GM12865 (cell line): ENCODE measurements around the gene SCNN1B.

Experiments used
- DNase-seq: peaks from one replicate; pipeline ENCODE4 v3.0.0; 2010; ENCODE audit warnings: low read depth
- H3K4me3 ChIP-seq: 2 replicates; pipeline ENCODE4 v1.5.1; 2011; ENCODE audit warnings: mild to moderate bottlenecking, low read depth, low read length, control low read depth
- CTCF ChIP-seq: IDR thresholded peaks from 2 replicates; pipeline ENCODE4 v1.5.1; 2011; ENCODE audit warnings: low read length, control low read depth, low read depth, inconsistent platforms; ENCODE audit not compliant: insufficient read depth; ENCODE audit errors: missing control alignments

SCNN1B gene

DNA sequence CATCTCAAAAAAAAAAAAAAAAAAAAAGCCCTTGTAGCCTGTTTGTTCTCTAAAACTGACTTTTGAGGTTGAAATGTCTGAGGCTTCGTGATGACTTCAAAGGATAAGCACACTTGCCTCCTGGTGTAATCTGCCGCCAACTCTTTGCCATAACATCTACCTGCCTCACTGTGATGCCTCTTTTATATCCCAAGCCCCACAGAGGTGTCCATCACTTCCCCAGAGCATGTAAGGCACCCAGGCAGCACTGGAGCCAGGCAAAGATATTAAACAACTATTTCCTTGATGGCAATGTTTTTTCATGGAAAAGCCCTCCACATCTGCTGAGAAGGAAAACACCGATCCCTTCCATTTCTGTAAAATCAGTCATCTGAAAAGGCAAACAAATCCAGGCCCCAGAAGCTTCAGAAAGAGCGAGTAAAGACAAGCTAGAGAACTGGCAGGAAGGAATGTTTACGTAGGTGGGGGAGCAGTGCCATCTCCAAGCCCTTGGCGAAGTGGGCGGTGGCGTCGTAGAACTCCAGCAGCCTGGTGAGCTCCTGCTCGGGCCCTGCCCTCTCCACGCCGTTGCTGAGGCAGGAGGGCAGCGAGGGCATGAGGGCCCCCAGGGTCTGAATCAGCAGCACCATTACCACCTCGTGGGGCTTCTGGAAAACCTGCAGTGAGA, 122.3 kb downstream of the SCNN1B start:
- no peak overlapping the region for H3K4me3 ChIP-seq
- TF ChIP-seq CTCF, result no peak
- DNase-seq, result no peak

GRCh38 chr16:23428351-23428750, 126.2 kb downstream of the SCNN1B start:
- no peak overlapping the region for H3K4me3 ChIP-seq
- DNase-seq, result no peak
- no peak for TF ChIP-seq CTCF
